ENCODE results near the gene PNPLA2.

Gene PNPLA2

GRCh38 chr11:802018-802617, 16.6 kb upstream of the PNPLA2 start:
- ATAC-seq = no peak
- no peak for TF ChIP-seq PPARA (CRISPR knock-in tag; IDR thresholded peaks at IDR 0.05; ENCODE audit: borderline replicate concordance)
- TF ChIP-seq ESRRG (CRISPR knock-in tag; IDR thresholded peaks at IDR 0.05) = no peak
- no peak for TF ChIP-seq SNAI2 (CRISPR knock-in tag; IDR thresholded peaks at IDR 0.05)
- TF ChIP-seq PATZ1 (CRISPR knock-in tag; IDR thresholded peaks at IDR 0.05; ENCODE audit: borderline replicate concordance) = no peak
- TF ChIP-seq CSDC2 (CRISPR knock-in tag; IDR thresholded peaks at IDR 0.05) = no peak
- TF ChIP-seq, protein P1, sequence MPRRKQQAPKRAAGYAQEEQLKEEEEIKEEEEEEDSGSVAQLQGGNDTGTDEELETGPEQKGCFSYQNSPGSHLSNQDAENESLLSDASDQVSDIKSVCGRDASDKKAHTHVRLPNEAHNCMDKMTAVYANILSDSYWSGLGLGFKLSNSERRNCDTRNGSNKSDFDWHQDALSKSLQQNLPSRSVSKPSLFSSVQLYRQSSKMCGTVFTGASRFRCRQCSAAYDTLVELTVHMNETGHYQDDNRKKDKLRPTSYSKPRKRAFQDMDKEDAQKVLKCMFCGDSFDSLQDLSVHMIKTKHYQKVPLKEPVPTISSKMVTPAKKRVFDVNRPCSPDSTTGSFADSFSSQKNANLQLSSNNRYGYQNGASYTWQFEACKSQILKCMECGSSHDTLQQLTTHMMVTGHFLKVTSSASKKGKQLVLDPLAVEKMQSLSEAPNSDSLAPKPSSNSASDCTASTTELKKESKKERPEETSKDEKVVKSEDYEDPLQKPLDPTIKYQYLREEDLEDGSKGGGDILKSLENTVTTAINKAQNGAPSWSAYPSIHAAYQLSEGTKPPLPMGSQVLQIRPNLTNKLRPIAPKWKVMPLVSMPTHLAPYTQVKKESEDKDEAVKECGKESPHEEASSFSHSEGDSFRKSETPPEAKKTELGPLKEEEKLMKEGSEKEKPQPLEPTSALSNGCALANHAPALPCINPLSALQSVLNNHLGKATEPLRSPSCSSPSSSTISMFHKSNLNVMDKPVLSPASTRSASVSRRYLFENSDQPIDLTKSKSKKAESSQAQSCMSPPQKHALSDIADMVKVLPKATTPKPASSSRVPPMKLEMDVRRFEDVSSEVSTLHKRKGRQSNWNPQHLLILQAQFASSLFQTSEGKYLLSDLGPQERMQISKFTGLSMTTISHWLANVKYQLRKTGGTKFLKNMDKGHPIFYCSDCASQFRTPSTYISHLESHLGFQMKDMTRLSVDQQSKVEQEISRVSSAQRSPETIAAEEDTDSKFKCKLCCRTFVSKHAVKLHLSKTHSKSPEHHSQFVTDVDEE (CRISPR knock-in tag; IDR thresholded peaks at IDR 0.05) = no peak
- no peak for TF ChIP-seq CSRNP3 (CRISPR knock-in tag; IDR thresholded peaks at IDR 0.05)
- no peak for TF ChIP-seq CREB5 (CRISPR knock-in tag; IDR thresholded peaks at IDR 0.05; ENCODE audit: low read depth)
- TF ChIP-seq ZFP3 (CRISPR knock-in tag; IDR thresholded peaks at IDR 0.05) = no peak
- TF ChIP-seq, protein P2, sequence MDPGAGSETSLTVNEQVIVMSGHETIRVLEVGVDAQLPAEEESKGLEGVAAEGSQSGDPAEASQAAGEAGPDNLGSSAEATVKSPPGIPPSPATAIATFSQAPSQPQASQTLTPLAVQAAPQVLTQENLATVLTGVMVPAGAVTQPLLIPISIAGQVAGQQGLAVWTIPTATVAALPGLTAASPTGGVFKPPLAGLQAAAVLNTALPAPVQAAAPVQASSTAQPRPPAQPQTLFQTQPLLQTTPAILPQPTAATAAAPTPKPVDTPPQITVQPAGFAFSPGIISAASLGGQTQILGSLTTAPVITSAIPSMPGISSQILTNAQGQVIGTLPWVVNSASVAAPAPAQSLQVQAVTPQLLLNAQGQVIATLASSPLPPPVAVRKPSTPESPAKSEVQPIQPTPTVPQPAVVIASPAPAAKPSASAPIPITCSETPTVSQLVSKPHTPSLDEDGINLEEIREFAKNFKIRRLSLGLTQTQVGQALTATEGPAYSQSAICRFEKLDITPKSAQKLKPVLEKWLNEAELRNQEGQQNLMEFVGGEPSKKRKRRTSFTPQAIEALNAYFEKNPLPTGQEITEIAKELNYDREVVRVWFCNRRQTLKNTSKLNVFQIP (CRISPR knock-in tag; IDR thresholded peaks at IDR 0.05; ENCODE audit: borderline replicate concordance, low read depth) = no peak
- TF ChIP-seq ZC3H10 (CRISPR knock-in tag; IDR thresholded peaks at IDR 0.05) = no peak
- TF ChIP-seq ARNTL (CRISPR knock-in tag; IDR thresholded peaks at IDR 0.05; ENCODE audit: borderline replicate concordance, low read depth) = no peak
- TF ChIP-seq RARB (CRISPR knock-in tag; IDR thresholded peaks at IDR 0.05) = no peak
- TF ChIP-seq ZFP30 (CRISPR knock-in tag; IDR thresholded peaks at IDR 0.05) = no peak
- no peak for TF ChIP-seq ZNF70 (CRISPR knock-in tag; IDR thresholded peaks at IDR 0.05)
- TF ChIP-seq TCF4 (CRISPR knock-in tag; IDR thresholded peaks at IDR 0.05; ENCODE audit: borderline replicate concordance) = no peak
- TF ChIP-seq ZNF8 (CRISPR knock-in tag; IDR thresholded peaks at IDR 0.05) = no peak
- TF ChIP-seq OSR1 (CRISPR knock-in tag; IDR thresholded peaks at IDR 0.05) = no peak
- TF ChIP-seq ZNF565 (CRISPR knock-in tag; conservative IDR thresholded peaks at IDR 0.05; ENCODE audit: low read depth) = no peak
- no peak for TF ChIP-seq GLIS3 (CRISPR knock-in tag; IDR thresholded peaks at IDR 0.05)

DNA sequence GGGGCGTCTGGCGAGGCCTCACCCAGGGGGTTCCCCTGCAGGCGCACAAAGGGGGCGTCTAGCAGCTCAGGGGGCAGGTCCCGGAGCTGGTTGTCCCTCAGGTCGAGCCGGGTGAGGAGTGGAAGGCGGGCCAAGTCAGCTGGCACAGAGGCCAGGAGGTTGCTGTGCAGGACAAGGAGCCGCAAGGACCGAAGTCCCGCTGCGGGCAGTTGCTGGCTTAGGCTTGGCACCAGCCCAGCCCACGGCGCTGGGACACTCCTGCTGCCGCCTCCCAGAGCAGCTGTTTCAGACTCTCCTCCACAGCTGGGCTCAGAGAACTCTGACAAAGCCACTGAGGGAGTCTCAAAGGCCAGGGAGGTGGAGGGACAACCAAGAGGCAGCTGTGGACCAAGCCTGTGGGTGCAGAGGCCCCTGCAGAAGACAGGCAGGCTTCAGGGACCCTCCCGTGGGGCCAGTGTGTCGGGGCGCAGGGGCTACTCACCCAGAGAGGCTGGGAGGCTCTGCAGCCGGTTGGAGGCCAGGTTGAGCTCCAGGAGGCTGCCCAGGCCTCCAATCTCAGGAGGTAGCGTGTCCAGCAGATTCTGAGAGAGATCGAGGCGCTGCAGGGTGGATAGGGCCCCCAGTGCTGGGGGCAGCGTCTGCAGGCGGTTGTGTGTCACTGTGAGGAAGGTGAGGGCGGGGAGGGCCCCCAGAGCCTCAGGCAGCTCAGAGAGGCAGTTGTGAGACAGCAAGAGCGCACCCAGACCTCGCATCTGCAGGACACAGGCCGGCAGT, 15.8 kb upstream of the PNPLA2 start:
- ATAC-seq = no peak
- TF ChIP-seq PATZ1 (CRISPR knock-in tag; IDR thresholded peaks at IDR 0.05; ENCODE audit: borderline replicate concordance) = no peak
- TF ChIP-seq ARNTL (CRISPR knock-in tag; IDR thresholded peaks at IDR 0.05; ENCODE audit: borderline replicate concordance, low read depth) = no peak
- no peak for TF ChIP-seq ZFP30 (CRISPR knock-in tag; IDR thresholded peaks at IDR 0.05)
